HS-27A (cell line): ENCODE results near the gene PAX6.

Experiments used
- DNase-seq: peaks from one replicate; pipeline ENCODE4 v3.0.0-alpha.2; 2012; ENCODE audit warnings: low read depth, missing footprints

PAX6 gene

GRCh38 chr11:31808721-31809540, 2.2 kb downstream of the PAX6 start:
- no peak for DNase-seq

- no peak for DNase-seq
Observed at GRCh38 chr11:31807799-31808667, 3.1 kb downstream of the PAX6 start.

- no peak for DNase-seq
Observed at GRCh38 chr11:31806928-31807798, 4.0 kb downstream of the PAX6 start.

DNA sequence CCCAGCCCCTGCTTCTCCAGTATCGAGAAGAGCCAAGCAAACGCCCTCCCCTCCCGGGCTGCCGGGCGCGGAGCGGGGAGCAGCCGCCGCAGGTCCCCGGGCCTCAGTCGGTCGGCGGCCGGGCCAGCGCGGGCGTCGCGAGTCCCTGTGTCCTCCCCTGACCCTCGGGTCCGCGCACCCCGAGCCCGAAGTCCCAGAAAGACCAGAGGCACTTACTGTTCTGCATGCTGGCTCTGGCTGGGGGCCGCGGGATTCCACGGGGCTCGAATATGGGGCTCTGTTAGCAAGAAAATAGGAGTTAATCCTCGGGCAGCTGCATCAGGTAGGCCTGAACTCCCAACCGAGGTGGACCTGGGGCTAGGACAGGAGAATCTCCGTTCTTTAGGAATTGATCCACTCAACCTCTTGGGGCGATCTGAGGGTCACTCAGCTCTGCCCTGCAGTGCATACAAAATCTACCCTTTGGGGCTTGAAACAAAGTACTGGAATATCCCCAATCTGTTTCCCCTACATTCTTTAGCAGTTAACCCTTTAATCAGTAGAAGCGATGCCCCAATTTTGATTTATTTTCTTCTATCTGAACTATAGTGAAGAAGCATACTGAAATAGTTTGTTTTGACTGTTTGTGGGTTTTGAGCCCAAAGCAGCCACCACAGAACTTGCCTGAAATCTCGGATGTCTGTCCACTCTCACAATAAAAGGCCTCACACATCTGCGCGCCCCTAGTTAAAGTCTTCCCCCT, 4.8 kb downstream of the PAX6 start:
- DNase-seq, result no peak

GRCh38 chr11:31805629-31806185, 5.4 kb downstream of the PAX6 start:
- DNase-seq, result no peak

DNA sequence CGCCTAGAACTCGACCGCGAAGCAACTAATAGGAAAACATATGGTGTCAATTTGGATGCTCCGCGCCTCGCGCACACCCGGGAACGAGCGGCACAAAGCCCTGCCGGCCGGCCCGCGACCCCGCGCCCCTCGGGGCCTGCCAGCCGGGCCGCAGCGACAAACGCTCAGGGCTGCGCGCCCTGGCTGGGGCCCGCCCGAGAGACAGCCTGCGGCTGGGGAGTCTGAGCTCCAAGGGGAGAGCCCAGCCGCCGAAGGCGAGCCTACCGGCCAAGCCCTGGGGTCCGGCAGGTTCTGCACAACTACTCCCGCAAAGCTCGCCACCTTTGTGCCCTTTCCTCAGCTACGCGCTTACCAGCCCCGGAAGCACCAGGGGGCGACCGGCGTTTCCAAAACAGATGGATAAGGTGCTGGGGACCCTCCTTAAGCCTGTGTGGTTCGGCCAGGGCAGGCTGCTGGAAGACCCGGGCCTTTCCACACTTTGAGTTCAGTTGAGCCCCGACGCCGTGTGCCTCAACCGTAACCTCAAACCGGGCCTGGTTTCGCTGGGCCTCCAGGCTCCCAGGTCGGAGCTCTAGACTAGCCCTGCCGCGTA, 6.0 kb downstream of the PAX6 start:
- DNase-seq, result no peak

DNA sequence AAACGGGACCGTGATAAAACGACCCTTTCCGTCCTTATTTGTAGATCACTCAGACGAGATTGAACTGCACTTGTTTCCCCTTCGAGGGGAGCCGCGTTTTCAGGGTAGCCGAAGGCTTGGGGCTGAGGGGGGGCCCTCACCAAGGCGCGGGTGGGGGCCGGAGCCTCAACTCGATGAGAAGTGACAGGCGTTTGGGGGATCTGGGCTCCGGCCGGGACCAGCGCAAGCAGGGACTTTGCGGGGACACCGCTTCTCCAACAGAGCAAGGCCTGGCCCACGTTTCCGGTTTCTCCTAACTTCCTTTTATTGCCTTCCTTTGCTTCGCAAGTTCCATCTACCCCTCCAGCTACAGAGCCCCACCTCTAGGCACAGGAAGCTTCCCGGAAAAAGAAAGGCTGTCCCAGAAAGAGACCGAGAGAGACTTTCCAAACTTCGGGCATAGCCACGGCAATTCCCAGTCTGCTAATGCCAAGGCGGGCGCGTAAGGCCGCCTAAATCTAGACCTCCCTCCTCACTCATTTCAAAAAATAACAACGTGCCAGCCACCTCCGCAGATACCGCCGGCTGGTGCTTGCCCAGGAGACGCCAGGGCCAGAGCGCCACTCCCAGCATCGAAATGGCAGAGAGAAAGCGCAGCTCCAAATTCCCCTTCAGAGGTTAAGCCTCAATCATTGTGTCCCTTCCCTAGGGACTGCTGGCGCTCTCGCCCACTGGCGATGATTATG, 6.6 kb downstream of the PAX6 start:
- no peak for DNase-seq

DNA sequence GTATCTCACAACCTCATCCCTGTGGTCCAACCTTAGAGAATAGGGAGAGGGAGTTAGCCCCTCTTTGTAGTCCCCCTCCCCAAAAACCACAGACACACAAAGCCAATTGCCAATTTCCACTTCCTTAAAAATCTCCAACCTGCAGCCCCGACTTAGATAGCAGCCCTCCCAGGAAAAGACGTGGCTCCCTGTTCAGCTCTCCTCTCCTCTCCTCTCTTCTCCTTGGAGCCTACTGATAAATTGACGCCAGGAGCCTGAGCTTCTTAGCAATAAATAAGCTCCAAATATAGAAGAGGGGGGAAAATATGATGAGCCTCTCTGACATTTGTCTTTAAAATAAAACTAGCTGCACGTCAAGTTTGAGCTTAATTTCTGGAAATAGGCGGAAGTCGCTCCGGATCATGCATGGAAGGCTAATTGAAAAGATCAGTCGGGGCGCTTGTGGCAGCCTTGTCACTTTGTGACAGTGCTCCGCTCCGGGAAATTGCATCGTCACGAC, 7.3 kb downstream of the PAX6 start:
- no peak for DNase-seq

- DNase-seq, result no peak
Observed at GRCh38 chr11:31802990-31803812, 7.9 kb downstream of the PAX6 start.

GRCh38 chr11:31802609-31802989, 8.5 kb downstream of the PAX6 start:
- DNase-seq, result no peak

- DNase-seq, result no peak
Observed at GRCh38 chr11:31802000-31802551, 9.0 kb downstream of the PAX6 start.

- no peak for DNase-seq
Observed at GRCh38 chr11:31801298-31801702, 9.8 kb downstream of the PAX6 start.

GRCh38 chr11:31800398-31801265, 10.5 kb downstream of the PAX6 start:
- DNase-seq, result no peak

GRCh38 chr11:31799435-31800397, 11.4 kb downstream of the PAX6 start:
- no peak for DNase-seq

- DNase-seq, result no peak
Observed at GRCh38 chr11:31798554-31799434, 12.3 kb downstream of the PAX6 start.
